HEK293 (cell line): ENCODE data around the gene GPR33.

Source experiments
- AEBP2 ChIP-seq: fragments of 450-650 bp; formaldehyde crosslinking; IDR thresholded peaks from 2 replicates; pipeline ENCODE4 v1.5.1; 2016; ENCODE audit warnings: missing biosample characterization, missing genetic modification characterization, borderline replicate concordance
- GLI4 ChIP-seq: fragments of 450-650 bp; formaldehyde crosslinking; IDR thresholded peaks from 2 replicates; pipeline ENCODE4 v1.5.1; 2016; ENCODE audit warnings: missing biosample characterization, missing genetic modification characterization
- PBX3 ChIP-seq: sonication (generic); formaldehyde crosslinking; IDR thresholded peaks from 2 replicates; pipeline ENCODE4 v1.8.1; 2022; ENCODE audit warnings: mild to moderate bottlenecking, moderate library complexity, missing genetic modification reagents
- REST ChIP-seq: fragments of 450-650 bp; formaldehyde crosslinking; IDR thresholded peaks from 2 replicates; pipeline ENCODE4 v1.5.1; 2016; ENCODE audit warnings: missing biosample characterization, missing genetic modification characterization
- SP2 ChIP-seq: fragments of 450-650 bp; formaldehyde crosslinking; IDR thresholded peaks from 2 replicates; pipeline ENCODE4 v1.5.1; 2016; ENCODE audit warnings: missing biosample characterization, missing genetic modification characterization
- ZBTB21 ChIP-seq: fragments of 450-650 bp; formaldehyde crosslinking; IDR thresholded peaks from 2 replicates; pipeline ENCODE4 v1.5.1; 2017; ENCODE audit warnings: missing biosample characterization, missing genetic modification characterization
- ZBTB26 ChIP-seq: fragments of 450-650 bp; formaldehyde crosslinking; optimal IDR thresholded peaks from 2 replicates; pipeline ENCODE3; 2016; ENCODE audit warnings: missing biosample characterization, mild to moderate bottlenecking, missing genetic modification characterization
- ZIC2 ChIP-seq: fragments of 450-650 bp; formaldehyde crosslinking; IDR thresholded peaks from 2 replicates; pipeline ENCODE4 v1.5.1; 2016; ENCODE audit warnings: missing biosample characterization, missing genetic modification characterization
- ZNF184 ChIP-seq: fragments of 450-650 bp; IDR thresholded peaks from 2 replicates; pipeline ENCODE4 v1.5.1; 2018; ENCODE audit warnings: missing biosample characterization, mild to moderate bottlenecking, missing genetic modification characterization
- ZNF274 ChIP-seq, 2 experiments: fragments of 200-500 bp in 1 of 2; fragments of 450-650 bp in 1 of 2; sonication (Bioruptor generic) in 1 of 2; formaldehyde crosslinking in 1 of 2; IDR thresholded peaks; 2 replicates each; pipeline versions ENCODE4 v1.5.1 to v1.6.1; 2014 to 2016; ENCODE audit warnings: borderline replicate concordance in 1 of 2, inconsistent platforms in 1 of 2, low read length in 1 of 2, missing biosample characterization in 1 of 2, missing genetic modification characterization in 1 of 2
- ZNF398 ChIP-seq: fragments of 450-650 bp; formaldehyde crosslinking; IDR thresholded peaks from 2 replicates; pipeline ENCODE4 v1.5.1; 2017; ENCODE audit warnings: missing biosample characterization, missing genetic modification characterization
- ZNF555 ChIP-seq: fragments of 450-650 bp; formaldehyde crosslinking; conservative IDR thresholded peaks from 2 replicates; pipeline ENCODE4 v1.5.1; 2017; ENCODE audit warnings: missing biosample characterization, mild to moderate bottlenecking, missing genetic modification characterization, inconsistent platforms
- ZNF677 ChIP-seq: fragments of 450-650 bp; IDR thresholded peaks from 2 replicates; pipeline ENCODE4 v1.5.0; 2018; ENCODE audit warnings: missing biosample characterization, mild to moderate bottlenecking, missing genetic modification characterization, moderate library complexity
- TF ChIP-seq, protein P1 (sequence below): fragments of 450-650 bp; formaldehyde crosslinking; IDR thresholded peaks from 2 replicates; pipeline ENCODE4 v1.5.1; 2016; ENCODE audit warnings: missing biosample characterization, missing genetic modification characterization

DNA sequence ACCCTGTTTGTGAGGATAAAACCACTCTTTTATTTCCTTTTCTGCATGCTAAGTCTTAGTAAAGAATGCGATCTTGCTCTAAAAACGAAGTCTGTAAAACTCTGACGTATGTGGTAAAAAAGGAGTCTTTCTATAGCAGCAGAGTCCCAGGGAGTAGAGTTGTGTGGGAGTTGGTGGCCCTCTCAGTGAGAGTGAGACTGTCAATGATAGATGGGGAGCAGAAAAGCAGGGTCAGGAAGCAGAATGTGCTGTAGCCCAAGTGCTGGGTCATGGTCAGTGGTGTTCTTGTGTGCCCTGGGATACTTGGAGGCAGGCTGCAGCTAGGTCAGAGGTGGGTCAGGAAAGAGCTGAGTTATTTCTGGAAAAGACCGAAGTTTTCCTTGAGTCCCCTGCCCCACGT is 20.3 kb upstream of the GPR33 start:
- TF ChIP-seq, protein P1, sequence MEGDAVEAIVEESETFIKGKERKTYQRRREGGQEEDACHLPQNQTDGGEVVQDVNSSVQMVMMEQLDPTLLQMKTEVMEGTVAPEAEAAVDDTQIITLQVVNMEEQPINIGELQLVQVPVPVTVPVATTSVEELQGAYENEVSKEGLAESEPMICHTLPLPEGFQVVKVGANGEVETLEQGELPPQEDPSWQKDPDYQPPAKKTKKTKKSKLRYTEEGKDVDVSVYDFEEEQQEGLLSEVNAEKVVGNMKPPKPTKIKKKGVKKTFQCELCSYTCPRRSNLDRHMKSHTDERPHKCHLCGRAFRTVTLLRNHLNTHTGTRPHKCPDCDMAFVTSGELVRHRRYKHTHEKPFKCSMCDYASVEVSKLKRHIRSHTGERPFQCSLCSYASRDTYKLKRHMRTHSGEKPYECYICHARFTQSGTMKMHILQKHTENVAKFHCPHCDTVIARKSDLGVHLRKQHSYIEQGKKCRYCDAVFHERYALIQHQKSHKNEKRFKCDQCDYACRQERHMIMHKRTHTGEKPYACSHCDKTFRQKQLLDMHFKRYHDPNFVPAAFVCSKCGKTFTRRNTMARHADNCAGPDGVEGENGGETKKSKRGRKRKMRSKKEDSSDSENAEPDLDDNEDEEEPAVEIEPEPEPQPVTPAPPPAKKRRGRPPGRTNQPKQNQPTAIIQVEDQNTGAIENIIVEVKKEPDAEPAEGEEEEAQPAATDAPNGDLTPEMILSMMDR: no peak
- TF ChIP-seq ZNF677 (tag by site-specific recombination) (no peak), ZNF398 (tag by site-specific recombination) (no peak), ZNF555 (tag by site-specific recombination) (no peak), PBX3 (CRISPR knock-in tag) (no peak), SP2 (tag by site-specific recombination) (no peak), GLI4 (tag by site-specific recombination) (no peak), AEBP2 (tag by site-specific recombination) (no peak), ZBTB21 (tag by site-specific recombination) (no peak), ZNF274 (IDR thresholded peaks at IDR 0.05; ENCODE audit: low read length) (no peak), ZNF274 (tag by site-specific recombination; IDR thresholded peaks at IDR 0.05; ENCODE audit: borderline replicate concordance) (no peak), ZNF184 (no peak), ZBTB26 (tag by site-specific recombination) (no peak), REST (tag by site-specific recombination) (no peak), ZIC2 (no peak)
